GM12892 (cell line): ENCODE data around the gene RBBP5.

ENCODE experiments used
- POLR2A ChIP-seq: IDR thresholded peaks from 2 replicates; pipeline ENCODE4 v1.6.1; 2011; ENCODE audit warnings: low read depth, low read length, control low read depth
- TAF1 ChIP-seq: IDR thresholded peaks from 2 replicates; pipeline ENCODE4 v1.6.1; 2011; ENCODE audit warnings: low read depth, mild to moderate bottlenecking, control low read depth, low read length, borderline replicate concordance

- TF ChIP-seq TAF1 (no peak), POLR2A (no peak)
Observed at GRCh38 chr1:205150651-205151428, 29.1 kb upstream of the RBBP5 start.
